ENCODE data around the gene UBAC2. TPM values are rescaled to one million over a fixed set of nuclear protein-coding genes. Genes with fewer than 3 reads are reported as not detected.

UBAC2 gene
- total and polyA plus RNA-seq, 2 experiments from 2014 or later: 71.2 to 130 TPM

DNA sequence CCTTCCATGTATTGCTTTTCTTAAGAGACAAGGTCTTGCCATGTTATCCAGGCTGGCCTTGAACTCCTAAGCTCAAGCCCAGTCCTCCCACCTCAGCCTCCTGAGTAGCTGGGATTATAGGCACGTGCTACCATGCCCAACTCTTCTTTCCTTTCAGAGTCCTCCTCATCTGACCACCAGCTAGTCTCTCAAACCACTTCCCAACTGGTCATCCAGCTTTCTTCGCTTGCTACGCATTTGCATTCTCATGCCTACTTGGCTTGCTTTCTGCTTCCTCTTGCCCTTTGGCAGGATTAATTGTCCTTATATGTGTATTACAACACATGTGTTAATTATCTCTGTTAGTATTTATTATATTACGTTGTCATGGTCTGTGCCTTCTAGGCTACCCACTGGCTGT is 51.3 kb downstream of the UBAC2 start:
- H3K9me3 ChIP-seq (ENCODE audit: low read depth): no peaks in the 10 kb centered on the region
- TF ChIP-seq, protein P1, sequence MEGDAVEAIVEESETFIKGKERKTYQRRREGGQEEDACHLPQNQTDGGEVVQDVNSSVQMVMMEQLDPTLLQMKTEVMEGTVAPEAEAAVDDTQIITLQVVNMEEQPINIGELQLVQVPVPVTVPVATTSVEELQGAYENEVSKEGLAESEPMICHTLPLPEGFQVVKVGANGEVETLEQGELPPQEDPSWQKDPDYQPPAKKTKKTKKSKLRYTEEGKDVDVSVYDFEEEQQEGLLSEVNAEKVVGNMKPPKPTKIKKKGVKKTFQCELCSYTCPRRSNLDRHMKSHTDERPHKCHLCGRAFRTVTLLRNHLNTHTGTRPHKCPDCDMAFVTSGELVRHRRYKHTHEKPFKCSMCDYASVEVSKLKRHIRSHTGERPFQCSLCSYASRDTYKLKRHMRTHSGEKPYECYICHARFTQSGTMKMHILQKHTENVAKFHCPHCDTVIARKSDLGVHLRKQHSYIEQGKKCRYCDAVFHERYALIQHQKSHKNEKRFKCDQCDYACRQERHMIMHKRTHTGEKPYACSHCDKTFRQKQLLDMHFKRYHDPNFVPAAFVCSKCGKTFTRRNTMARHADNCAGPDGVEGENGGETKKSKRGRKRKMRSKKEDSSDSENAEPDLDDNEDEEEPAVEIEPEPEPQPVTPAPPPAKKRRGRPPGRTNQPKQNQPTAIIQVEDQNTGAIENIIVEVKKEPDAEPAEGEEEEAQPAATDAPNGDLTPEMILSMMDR (IDR thresholded peaks at IDR 0.05; ENCODE audit: low read depth, low read length): no peak
- DNase-seq (ENCODE audit: low read depth in 1 of 2, low spot score in 1 of 2): no peak
- H3K27ac ChIP-seq: no peak overlapping the region
- no peaks in the 10 kb centered on the region for H3K27me3 ChIP-seq
- peaks cover 5% of the 10 kb centered on the region for H3K36me3 ChIP-seq
- H3K4me3 ChIP-seq: no peak overlapping the region
- H3K4me1 ChIP-seq (ENCODE audit: low read depth): peaks cover 7% of the 10 kb centered on the region

- no peaks in the 10 kb centered on the region for H3K9me3 ChIP-seq (ENCODE audit: low read depth)
- H3K36me3 ChIP-seq: peaks cover 5% of the 10 kb centered on the region
- H3K4me1 ChIP-seq (ENCODE audit: low read depth): peaks cover 7% of the 10 kb centered on the region
- H3K27ac ChIP-seq: no peak overlapping the region
- TF ChIP-seq, protein P1 (IDR thresholded peaks at IDR 0.05; ENCODE audit: low read depth, low read length): no peak
- no peak for DNase-seq (ENCODE audit: low read depth in 1 of 2, low spot score in 1 of 2)
- H3K27me3 ChIP-seq: no peaks in the 10 kb centered on the region
- H3K4me3 ChIP-seq: no peak overlapping the region
These were observed 54.2 kb downstream of the UBAC2 start for GRCh38 chr13:99254830-99255229.

DNA sequence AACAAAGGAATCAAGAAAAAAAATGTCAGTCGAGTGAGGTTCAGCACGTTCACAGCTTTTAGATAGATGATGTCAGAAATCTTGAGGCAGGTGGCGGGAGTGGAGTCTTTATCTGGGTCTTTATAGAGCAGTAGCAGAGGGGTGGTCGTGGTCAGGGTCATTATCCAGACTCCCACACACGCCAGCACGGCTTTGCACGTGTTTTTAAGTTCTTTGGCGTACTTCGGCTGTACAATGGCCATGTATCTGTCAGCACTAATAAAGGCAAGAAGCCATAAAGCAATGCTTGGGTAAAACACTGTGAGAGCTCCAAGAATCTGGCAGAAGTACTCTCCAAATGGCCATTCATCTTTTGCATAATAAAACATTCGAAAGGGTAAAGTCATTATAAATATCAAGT is 54.6 kb downstream of the UBAC2 start:
- Histone ChIP-seq H3K36me3 (peaks cover 5% of the 10 kb centered on the region), H3K27ac (no peak overlapping the region), H3K9me3 (ENCODE audit: low read depth) (no peaks in the 10 kb centered on the region), H3K27me3 (no peaks in the 10 kb centered on the region), H3K4me3 (no peak overlapping the region), H3K4me1 (ENCODE audit: low read depth) (peaks cover 7% of the 10 kb centered on the region)
- no peak for DNase-seq (ENCODE audit: low read depth in 1 of 2, low spot score in 1 of 2)
- TF ChIP-seq, protein P1 (IDR thresholded peaks at IDR 0.05; ENCODE audit: low read depth, low read length): no peak

GRCh38 chr13:99256283-99256682 is 55.6 kb downstream of the UBAC2 start:
- Histone ChIP-seq H3K9me3 (ENCODE audit: low read depth) (no peaks in the 10 kb centered on the region), H3K36me3 (peaks cover 5% of the 10 kb centered on the region), H3K4me1 (ENCODE audit: low read depth) (peaks cover 7% of the 10 kb centered on the region), H3K4me3 (no peak overlapping the region), H3K27me3 (no peaks in the 10 kb centered on the region), H3K27ac (no peak overlapping the region)
- DNase-seq (ENCODE audit: low read depth in 1 of 2, low spot score in 1 of 2): no peak
- TF ChIP-seq, protein P1 (IDR thresholded peaks at IDR 0.05; ENCODE audit: low read depth, low read length): no peak

DNA sequence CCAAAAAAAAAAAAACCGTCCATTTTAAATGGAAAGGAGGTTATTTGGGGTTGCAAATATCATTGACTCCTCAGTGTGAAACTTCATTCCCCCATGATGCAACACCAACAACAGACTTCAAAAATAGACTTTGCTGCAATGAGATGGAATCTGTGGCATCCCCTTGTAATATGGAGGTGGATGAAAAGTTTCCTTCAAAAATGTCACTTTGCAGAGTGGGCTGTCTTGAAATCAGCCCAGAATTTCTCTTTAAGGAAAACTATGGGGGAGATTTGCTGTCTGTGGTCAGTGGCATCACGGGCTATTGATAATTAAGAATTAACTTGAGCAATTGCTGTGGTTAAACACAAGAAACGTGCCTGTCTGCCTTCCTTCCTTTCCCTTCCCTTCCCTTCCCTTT is 56.1 kb downstream of the UBAC2 start:
- peaks cover 5% of the 10 kb centered on the region for H3K36me3 ChIP-seq
- peak in 1 of 2 donors; percentile 61 for DNase-seq (ENCODE audit: low read depth in 1 of 2, low spot score in 1 of 2)
- no peak overlapping the region for H3K4me3 ChIP-seq
- TF ChIP-seq, protein P1 (IDR thresholded peaks at IDR 0.05; ENCODE audit: low read depth, low read length): no peak
- no peaks in the 10 kb centered on the region for H3K9me3 ChIP-seq (ENCODE audit: low read depth)
- no peaks in the 10 kb centered on the region for H3K27me3 ChIP-seq
- peaks cover 7% of the 10 kb centered on the region for H3K4me1 ChIP-seq (ENCODE audit: low read depth)
- H3K27ac ChIP-seq: no peak overlapping the region

DNA sequence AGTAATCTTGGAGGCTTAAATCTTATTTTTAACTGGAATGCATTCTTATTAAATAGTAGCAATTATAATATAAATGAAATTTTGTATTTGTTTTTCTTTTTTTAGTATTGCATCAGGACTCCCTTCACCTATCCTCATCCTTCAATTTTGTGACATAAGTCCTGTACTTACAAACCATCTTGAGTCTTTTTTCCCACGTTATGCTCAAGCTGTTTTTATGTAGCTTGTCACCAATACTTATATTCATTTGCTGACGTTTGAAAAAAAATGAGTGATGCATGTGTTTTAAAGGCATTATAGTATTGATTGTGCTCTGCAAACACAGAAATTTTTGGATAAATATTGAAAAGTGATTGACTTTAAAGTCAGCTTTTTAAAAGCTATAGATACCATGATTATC is 56.6 kb downstream of the UBAC2 start:
- Histone ChIP-seq H3K27ac (no peak overlapping the region), H3K27me3 (no peaks in the 10 kb centered on the region), H3K4me1 (ENCODE audit: low read depth) (peaks cover 7% of the 10 kb centered on the region), H3K36me3 (peaks cover 5% of the 10 kb centered on the region), H3K4me3 (no peak overlapping the region), H3K9me3 (ENCODE audit: low read depth) (no peaks in the 10 kb centered on the region)
- TF ChIP-seq, protein P1 (IDR thresholded peaks at IDR 0.05; ENCODE audit: low read depth, low read length): no peak
- no peak for DNase-seq (ENCODE audit: low read depth in 1 of 2, low spot score in 1 of 2)
